ENCODE data around the gene BSG.
"Not testable (repeated sequence)": the region's sequence is repeated elsewhere in the genome, so short reads cannot be mapped to it uniquely, and the experiment has no call there.

DNA sequence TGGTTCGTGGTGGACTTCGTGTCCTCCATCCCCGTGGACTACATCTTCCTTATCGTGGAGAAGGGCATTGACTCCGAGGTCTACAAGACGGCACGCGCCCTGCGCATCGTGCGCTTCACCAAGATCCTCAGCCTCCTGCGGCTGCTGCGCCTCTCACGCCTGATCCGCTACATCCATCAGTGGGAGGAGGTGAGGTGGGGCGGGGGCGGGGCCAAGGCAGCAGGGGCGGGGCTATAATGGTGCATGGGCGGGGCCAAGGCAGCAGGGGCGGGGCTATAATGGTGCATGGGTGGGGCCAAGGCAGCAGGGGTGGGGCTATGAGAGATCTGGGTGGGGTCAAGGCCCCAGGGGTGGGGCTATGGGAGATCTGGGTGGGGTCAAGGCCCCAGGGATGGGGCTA, 31.4 kb downstream of the BSG start:
- TF ChIP-seq, protein P1, sequence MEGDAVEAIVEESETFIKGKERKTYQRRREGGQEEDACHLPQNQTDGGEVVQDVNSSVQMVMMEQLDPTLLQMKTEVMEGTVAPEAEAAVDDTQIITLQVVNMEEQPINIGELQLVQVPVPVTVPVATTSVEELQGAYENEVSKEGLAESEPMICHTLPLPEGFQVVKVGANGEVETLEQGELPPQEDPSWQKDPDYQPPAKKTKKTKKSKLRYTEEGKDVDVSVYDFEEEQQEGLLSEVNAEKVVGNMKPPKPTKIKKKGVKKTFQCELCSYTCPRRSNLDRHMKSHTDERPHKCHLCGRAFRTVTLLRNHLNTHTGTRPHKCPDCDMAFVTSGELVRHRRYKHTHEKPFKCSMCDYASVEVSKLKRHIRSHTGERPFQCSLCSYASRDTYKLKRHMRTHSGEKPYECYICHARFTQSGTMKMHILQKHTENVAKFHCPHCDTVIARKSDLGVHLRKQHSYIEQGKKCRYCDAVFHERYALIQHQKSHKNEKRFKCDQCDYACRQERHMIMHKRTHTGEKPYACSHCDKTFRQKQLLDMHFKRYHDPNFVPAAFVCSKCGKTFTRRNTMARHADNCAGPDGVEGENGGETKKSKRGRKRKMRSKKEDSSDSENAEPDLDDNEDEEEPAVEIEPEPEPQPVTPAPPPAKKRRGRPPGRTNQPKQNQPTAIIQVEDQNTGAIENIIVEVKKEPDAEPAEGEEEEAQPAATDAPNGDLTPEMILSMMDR (IDR thresholded peaks at IDR 0.05 in 8 of 11, conservative IDR thresholded peaks at IDR 0.05 in 3 of 11), result not testable (repeated sequence)
- not testable (repeated sequence) for TF ChIP-seq POLR2A, POLR2AphosphoS5 (IDR thresholded peaks at IDR 0.05)
